Uterus (tissue), 2 donors: ENCODE results near the gene LRRC72.

ENCODE experiments used
- CTCF ChIP-seq, 4 experiments: fragments of 200-600 bp in 2 of 4; fragments of 450-650 bp in 2 of 4; sonication (generic) in 2 of 4; IDR thresholded peaks; one replicate each; pipeline ENCODE4 v1.5.1; 2016 to 2019; ENCODE audit warnings: antibody characterized with exemption in 4 of 4, mild to moderate bottlenecking in 2 of 4, moderate library complexity in 1 of 4
- POLR2A ChIP-seq, 2 donors: fragments of 450-650 bp; IDR thresholded peaks; one replicate each; pipeline ENCODE4 v1.6.1; 2016; ENCODE audit warnings: antibody characterized with exemption in 2 of 2, mild to moderate bottlenecking in 1 of 2, moderate library complexity in 1 of 2

GRCh38 chr7:16587129-16587528, 60.5 kb downstream of the LRRC72 start:
- no peak for TF ChIP-seq CTCF (IDR thresholded peaks at IDR 0.05)
- no peak for TF ChIP-seq POLR2A (IDR thresholded peaks at IDR 0.05)
